Parathyroid adenoma (tissue), 2 donors: ENCODE data around the gene KLF7.

ENCODE experiments used
- H2AFZ ChIP-seq: fragments of 300-600 bp; sonication (generic); one replicate; pipeline ENCODE4 v1.7.0; 2017; ENCODE audit warnings: antibody characterized with exemption, mild to moderate bottlenecking
- H3K27ac ChIP-seq: fragments of 300-600 bp; sonication (generic); one replicate; pipeline ENCODE4 v1.7.0; 2017
- H3K27me3 ChIP-seq: fragments of 300-600 bp; sonication (generic); one replicate; pipeline ENCODE4 v1.7.0; 2017; ENCODE audit warnings: low read length; ENCODE audit not compliant: control insufficient read depth, insufficient read depth
- H3K36me3 ChIP-seq: fragments of 300-600 bp; sonication (generic); one replicate; pipeline ENCODE4 v1.7.0; 2017; ENCODE audit warnings: low read length; ENCODE audit not compliant: control insufficient read depth, insufficient read depth
- H3K4me1 ChIP-seq: fragments of 300-600 bp; sonication (generic); one replicate; pipeline ENCODE4 v1.7.0; 2017; ENCODE audit warnings: control low read depth
- H3K4me2 ChIP-seq: fragments of 300-600 bp; sonication (generic); one replicate; pipeline ENCODE4 v1.7.0; 2017; ENCODE audit warnings: low read length
- H3K4me3 ChIP-seq: fragments of 300-600 bp; sonication (generic); one replicate; pipeline ENCODE4 v1.7.0; 2017; ENCODE audit warnings: low read depth, low read length
- H3K79me2 ChIP-seq: fragments of 300-600 bp; sonication (generic); one replicate; pipeline ENCODE4 v1.7.0; 2017; ENCODE audit warnings: control low read depth
- H3K9ac ChIP-seq: fragments of 300-600 bp; sonication (generic); one replicate; pipeline ENCODE4 v1.7.0; 2017; ENCODE audit warnings: mild to moderate bottlenecking
- H3K9me3 ChIP-seq: fragments of 300-600 bp; sonication (generic); one replicate; pipeline ENCODE4 v1.7.0; 2017; ENCODE audit warnings: low read length; ENCODE audit not compliant: control insufficient read depth
- TF ChIP-seq, protein P1 (sequence below): fragments of 300-600 bp; sonication (generic); IDR thresholded peaks from one replicate; pipeline ENCODE4 v1.7.0; 2017; ENCODE audit warnings: antibody characterized with exemption, mild to moderate bottlenecking
- donor health status: primary hyperparathyroidism.

The KLF7 gene

DNA sequence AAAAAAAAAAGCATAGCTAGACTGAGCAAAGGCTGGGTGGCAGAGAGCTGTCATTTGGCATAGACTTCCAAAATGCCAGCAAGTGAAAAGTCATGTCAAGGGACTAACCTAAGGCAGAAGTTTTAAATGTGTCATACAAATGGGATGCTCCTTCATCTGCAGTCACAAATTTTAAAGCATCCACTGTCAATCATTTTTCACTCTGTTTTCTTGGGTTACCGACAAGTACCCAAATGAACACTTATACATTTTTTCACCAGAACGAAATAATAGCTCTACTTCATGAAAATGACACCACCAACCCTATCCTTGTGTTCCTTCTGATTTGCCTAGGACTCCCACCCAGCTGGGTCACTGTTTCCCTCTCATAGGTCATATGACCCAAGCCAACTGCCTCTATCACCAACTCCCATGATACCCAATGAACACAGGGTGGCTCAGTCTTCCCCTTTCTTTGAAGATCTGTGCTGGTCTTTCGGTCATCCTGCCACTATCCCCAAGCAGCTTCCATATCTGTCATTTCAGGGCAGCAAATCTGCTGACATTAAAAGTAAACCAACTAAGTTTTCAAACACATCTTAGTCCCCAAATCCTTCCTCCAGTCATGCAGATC is 21.5 kb downstream of the KLF7 start:
- Histone ChIP-seq H3K9me3 (no peaks in the 10 kb centered on the region), H3K4me3 (no peak overlapping the region), H2AFZ (no peak overlapping the region), H3K27ac (peak overlapping the region; percentile 63), H3K4me1 (peaks cover 21% of the 10 kb centered on the region), H3K9ac (no peak overlapping the region), H3K36me3 (no peaks in the 10 kb centered on the region), H3K4me2 (peak overlapping the region; percentile 52), H3K27me3 (no peaks in the 10 kb centered on the region), H3K79me2 (peaks cover 12% of the 10 kb centered on the region)
- TF ChIP-seq, protein P1, sequence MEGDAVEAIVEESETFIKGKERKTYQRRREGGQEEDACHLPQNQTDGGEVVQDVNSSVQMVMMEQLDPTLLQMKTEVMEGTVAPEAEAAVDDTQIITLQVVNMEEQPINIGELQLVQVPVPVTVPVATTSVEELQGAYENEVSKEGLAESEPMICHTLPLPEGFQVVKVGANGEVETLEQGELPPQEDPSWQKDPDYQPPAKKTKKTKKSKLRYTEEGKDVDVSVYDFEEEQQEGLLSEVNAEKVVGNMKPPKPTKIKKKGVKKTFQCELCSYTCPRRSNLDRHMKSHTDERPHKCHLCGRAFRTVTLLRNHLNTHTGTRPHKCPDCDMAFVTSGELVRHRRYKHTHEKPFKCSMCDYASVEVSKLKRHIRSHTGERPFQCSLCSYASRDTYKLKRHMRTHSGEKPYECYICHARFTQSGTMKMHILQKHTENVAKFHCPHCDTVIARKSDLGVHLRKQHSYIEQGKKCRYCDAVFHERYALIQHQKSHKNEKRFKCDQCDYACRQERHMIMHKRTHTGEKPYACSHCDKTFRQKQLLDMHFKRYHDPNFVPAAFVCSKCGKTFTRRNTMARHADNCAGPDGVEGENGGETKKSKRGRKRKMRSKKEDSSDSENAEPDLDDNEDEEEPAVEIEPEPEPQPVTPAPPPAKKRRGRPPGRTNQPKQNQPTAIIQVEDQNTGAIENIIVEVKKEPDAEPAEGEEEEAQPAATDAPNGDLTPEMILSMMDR = no peak

DNA sequence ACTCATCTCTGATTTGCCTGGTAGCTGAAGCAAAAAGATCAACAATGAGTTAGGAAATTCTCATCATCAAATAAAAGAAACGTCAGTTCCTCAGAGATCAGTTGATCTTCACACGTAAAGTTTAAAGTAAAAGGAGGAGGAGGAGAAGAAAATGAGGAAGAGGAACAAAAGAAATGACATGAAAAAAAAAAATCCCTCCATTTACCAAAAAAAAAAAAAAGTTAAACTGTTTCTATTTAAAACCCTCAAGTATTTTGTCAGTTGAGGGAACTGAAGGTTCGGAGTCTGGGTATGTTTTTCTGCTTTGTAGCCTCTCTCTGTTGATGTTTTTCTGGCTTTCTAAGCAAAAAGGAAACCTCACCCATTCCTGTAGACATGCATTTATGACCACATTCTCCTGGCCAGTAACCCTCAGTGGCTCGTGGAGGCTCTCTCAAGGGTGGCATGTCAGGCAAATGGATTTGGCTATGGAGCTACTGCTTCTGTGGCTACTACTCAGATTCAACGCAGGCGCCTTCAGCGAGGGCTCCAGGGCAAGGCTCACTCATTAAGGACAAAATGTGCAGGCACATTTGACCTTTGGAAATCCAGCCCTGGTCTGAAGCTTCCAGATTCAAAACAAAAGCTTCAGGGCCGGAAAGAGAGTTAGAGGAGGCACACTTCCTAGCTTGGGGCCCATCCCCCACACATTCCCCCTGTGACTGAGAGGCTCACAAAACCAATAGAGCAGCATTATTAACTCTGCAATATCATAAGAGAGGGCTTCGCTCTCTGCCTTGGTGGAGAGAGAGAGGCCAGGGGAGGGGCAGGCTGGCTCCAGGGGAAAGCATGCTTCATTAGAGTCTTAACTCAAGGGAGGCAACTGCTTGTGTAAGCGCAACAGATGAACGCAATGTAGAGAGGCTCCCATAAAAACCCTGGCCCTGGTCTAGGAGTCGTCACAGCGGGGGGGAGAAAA is 22.3 kb downstream of the KLF7 start:
- Histone ChIP-seq H3K9me3 (no peaks in the 10 kb centered on the region), H3K4me3 (no peak overlapping the region), H3K27me3 (no peaks in the 10 kb centered on the region), H3K36me3 (no peaks in the 10 kb centered on the region), H3K4me1 (peaks cover 21% of the 10 kb centered on the region), H3K79me2 (peaks cover 16% of the 10 kb centered on the region), H3K9ac (no peak overlapping the region), H2AFZ (peak overlapping the region; percentile 50), H3K4me2 (peak overlapping the region; percentile 52), H3K27ac (peak overlapping the region; percentile 63)
- TF ChIP-seq, protein P1 = no peak

DNA sequence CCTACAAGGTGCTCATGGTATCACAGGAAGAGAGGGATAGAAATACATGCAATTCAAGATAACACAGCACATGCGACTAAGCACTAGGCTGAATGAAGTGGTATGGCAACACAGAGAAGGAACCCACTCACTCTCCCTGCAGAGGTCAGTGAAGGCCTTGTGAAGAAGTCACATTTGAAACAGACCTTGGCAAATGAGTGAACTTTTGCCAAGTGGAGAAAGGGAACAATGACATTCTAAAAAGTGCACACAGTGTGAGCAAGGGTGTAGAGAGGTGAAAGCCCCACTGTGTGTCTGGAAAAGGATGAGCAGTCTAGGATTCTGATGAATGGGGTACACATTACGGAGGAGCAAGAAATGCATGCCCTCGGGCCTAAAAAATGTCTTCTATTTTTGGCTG is 23.3 kb downstream of the KLF7 start:
- H3K9me3 ChIP-seq = no peaks in the 10 kb centered on the region
- peaks cover 21% of the 10 kb centered on the region for H3K4me1 ChIP-seq
- H3K27me3 ChIP-seq = no peaks in the 10 kb centered on the region
- peak overlapping the region; percentile 63 for H3K27ac ChIP-seq
- H3K36me3 ChIP-seq = no peaks in the 10 kb centered on the region
- peaks cover 18% of the 10 kb centered on the region for H3K79me2 ChIP-seq
- no peak overlapping the region for H3K4me2 ChIP-seq
- no peak overlapping the region for H3K4me3 ChIP-seq
- no peak overlapping the region for H3K9ac ChIP-seq
- TF ChIP-seq, protein P1 = peak; percentile 26
- no peak overlapping the region for H2AFZ ChIP-seq

DNA sequence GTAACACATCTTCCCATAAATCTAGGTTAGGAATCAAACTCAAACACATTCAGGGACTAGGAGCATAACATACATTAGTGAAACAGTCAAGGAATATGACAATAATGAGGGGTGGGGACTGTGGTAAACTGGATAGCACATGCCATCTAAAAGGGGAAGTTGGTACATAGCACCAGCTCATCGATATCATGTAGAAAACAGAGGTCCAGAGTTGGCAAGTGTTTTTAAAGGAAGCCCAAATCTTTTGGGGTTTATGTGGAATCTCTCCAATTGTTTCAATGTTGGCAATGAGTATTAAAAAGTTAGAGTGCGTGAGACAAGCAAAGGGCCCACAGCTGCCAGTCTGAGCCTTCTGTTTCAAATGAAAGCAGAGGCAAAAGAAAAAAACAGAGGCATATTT is 24.4 kb downstream of the KLF7 start:
- Histone ChIP-seq H3K9ac (no peak overlapping the region), H3K79me2 (peaks cover 24% of the 10 kb centered on the region), H3K4me3 (no peak overlapping the region), H2AFZ (no peak overlapping the region), H3K4me1 (peaks cover 21% of the 10 kb centered on the region), H3K27me3 (no peaks in the 10 kb centered on the region), H3K36me3 (no peaks in the 10 kb centered on the region), H3K9me3 (no peaks in the 10 kb centered on the region), H3K27ac (no peak overlapping the region), H3K4me2 (no peak overlapping the region)
- TF ChIP-seq, protein P1 = no peak
